ENCODE results near the gene TPGS2.

The TPGS2 gene

DNA sequence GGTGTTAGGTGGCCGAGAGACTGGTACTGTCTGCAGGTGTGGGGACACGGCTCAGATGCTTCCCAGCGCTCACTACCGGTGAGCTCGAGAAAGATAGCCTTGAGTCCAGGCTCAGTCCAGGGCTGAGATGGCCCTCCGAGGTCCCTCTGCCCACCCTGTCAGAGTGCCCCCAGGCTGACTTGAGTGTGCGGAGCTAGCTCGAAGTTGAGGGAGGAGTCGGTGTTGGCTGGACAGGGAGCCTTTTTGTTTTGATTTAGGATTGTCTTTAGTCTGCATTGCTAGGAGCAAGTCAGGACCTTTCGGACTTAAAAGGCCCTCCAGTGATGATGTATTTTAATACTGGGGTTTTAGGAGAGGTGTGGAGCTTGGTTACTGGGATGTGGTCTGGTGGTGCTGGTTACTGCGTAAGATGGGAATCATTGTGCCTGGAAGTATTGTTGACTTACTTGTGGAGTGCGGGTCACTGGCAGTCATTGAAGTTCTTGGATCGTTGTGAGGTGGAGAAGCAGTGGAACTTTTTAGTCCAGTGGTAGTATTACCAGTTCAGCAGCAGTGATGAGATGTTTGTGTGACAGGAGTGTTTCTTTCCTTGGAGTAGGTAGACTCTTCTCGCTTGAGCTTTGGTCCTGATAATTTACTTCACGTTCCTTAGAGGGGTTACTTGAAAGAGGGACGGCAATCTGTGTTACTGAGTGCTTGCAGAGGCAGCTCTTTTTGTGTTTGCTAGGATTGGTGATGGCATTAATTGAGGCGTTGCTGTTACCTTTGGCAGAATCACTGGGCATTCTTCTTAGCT lies 758 bp upstream of the TPGS2 start:
- TF ChIP-seq, protein P1, sequence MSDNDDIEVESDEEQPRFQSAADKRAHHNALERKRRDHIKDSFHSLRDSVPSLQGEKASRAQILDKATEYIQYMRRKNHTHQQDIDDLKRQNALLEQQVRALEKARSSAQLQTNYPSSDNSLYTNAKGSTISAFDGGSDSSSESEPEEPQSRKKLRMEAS (IDR thresholded peaks at IDR 0.05; ENCODE audit: low read depth, low read length), result no peak
- TF ChIP-seq MYC (IDR thresholded peaks at IDR 0.05; ENCODE audit: low read depth, low read length) (no peak), POLR2A (IDR thresholded peaks at IDR 0.05; ENCODE audit: extremely low read depth, insufficient read length) (no peak)
- TF ChIP-seq, protein P2, sequence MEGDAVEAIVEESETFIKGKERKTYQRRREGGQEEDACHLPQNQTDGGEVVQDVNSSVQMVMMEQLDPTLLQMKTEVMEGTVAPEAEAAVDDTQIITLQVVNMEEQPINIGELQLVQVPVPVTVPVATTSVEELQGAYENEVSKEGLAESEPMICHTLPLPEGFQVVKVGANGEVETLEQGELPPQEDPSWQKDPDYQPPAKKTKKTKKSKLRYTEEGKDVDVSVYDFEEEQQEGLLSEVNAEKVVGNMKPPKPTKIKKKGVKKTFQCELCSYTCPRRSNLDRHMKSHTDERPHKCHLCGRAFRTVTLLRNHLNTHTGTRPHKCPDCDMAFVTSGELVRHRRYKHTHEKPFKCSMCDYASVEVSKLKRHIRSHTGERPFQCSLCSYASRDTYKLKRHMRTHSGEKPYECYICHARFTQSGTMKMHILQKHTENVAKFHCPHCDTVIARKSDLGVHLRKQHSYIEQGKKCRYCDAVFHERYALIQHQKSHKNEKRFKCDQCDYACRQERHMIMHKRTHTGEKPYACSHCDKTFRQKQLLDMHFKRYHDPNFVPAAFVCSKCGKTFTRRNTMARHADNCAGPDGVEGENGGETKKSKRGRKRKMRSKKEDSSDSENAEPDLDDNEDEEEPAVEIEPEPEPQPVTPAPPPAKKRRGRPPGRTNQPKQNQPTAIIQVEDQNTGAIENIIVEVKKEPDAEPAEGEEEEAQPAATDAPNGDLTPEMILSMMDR (IDR thresholded peaks at IDR 0.05; ENCODE audit: low read depth, low read length), result no peak
- H3K4me3 ChIP-seq (ENCODE audit: low read depth, low read length), result peak overlapping the region; percentile 85
- DNase-seq (ENCODE audit: low read depth), result no peak

DNA sequence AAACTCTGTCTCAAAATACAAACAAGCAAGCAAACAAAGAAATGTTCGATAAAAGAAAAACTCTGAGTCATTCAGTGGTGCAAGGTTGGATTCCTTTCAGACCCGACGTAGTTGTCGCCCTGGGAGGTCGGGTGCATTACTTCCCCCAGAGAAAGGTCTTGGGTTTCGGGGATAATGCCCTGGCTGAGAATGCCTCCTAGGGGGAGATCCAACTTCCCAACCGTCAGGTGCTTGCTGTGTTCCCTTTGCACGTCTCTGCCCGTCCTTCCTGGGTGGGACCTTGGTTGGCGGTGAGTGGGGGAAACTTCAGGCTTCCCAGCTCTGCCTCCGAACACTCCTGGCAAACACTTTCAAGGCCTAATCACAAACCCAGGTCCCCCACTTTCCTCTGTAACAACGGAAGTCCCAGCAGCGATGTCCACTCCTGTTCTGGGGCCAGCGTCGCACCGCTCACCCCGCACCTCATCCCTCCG lies 609 bp downstream of the TPGS2 start:
- TF ChIP-seq, protein P2 (IDR thresholded peaks at IDR 0.05; ENCODE audit: low read depth, low read length), result no peak
- no peak for TF ChIP-seq MYC (IDR thresholded peaks at IDR 0.05; ENCODE audit: low read depth, low read length)
- TF ChIP-seq, protein P1 (IDR thresholded peaks at IDR 0.05; ENCODE audit: low read depth, low read length), result no peak
- TF ChIP-seq POLR2A (IDR thresholded peaks at IDR 0.05; ENCODE audit: extremely low read depth, insufficient read length), result no peak
- peak; percentile 56 for DNase-seq (ENCODE audit: low read depth)

DNA sequence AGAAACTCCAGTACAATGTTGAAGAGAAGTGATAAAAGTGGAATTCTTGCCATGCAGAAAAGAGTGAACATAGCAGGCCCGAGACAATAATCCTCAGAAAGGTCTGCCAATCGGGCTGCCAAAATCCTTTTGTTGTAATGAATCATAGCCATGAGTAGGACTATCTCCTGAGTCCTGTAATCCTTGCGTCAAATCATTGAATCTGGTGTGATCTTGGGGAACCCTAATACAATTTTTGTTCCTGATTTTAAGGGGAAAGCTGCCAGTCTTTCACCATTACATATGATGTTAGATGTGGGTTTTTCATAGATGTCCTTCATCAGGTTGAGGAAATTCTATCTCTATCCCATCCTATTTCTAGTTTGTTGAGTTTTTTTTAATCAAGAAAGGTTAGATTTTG lies 2.2 kb downstream of the TPGS2 start:
- no peak overlapping the region for H3K4me3 ChIP-seq (ENCODE audit: low read depth, low read length)
- no peak for DNase-seq (ENCODE audit: low read depth)
- TF ChIP-seq, protein P2 (IDR thresholded peaks at IDR 0.05; ENCODE audit: low read depth, low read length), result no peak

More for the DNA sequence above, 609 bp downstream of the TPGS2 start:
- peak overlapping the region; percentile 93 for H3K4me3 ChIP-seq (ENCODE audit: low read depth, low read length)

DNA sequence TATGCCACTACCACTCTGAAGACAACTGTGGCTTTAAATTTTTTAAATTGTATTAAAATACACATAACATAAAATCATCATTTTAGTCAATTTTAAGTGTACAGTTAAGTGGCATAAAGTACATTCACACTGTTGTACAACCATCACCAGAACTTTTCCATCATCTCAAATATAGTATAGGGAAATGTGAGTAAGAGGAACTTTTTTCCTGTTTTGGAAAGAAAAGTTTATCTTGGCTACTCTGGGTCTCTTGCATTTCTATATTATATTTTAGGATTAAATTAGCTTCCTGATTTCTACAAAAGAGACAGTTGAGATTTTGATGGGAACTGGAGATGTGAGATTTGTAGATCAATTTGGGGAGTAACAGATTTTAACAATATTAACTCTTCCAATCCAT lies 3.3 kb downstream of the TPGS2 start:
- DNase-seq (ENCODE audit: low read depth), result no peak
- TF ChIP-seq, protein P2 (IDR thresholded peaks at IDR 0.05; ENCODE audit: low read depth, low read length), result no peak
- TF ChIP-seq POLR2A (IDR thresholded peaks at IDR 0.05; ENCODE audit: extremely low read depth, insufficient read length) (no peak), MYC (IDR thresholded peaks at IDR 0.05; ENCODE audit: low read depth, low read length) (no peak)
- TF ChIP-seq, protein P1 (IDR thresholded peaks at IDR 0.05; ENCODE audit: low read depth, low read length), result no peak
- no peak overlapping the region for H3K4me3 ChIP-seq (ENCODE audit: low read depth, low read length)

DNA sequence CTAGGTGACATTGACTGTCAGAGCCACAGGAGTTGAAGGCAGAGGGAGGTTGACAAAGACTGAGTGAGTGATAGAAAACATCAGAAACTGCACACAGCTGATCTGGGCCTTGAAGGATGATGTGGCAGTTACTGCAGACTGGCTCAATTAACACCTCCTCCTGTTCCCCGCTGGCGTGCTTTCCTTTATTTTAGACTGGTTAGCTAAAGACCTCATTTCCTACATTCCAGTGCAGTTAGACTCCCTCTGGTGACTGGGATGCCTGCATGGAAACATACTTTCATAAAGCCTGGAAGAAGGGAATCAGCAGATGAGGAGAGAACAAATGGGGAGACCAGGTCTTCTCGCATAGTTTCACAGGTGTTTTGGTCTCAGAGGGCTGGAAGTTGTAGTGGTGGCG lies 7.1 kb downstream of the TPGS2 start:
- TF ChIP-seq MYC (IDR thresholded peaks at IDR 0.05; ENCODE audit: low read depth, low read length) (no peak), POLR2A (IDR thresholded peaks at IDR 0.05; ENCODE audit: extremely low read depth, insufficient read length) (no peak)
- TF ChIP-seq, protein P2 (IDR thresholded peaks at IDR 0.05; ENCODE audit: low read depth, low read length), result no peak
- TF ChIP-seq, protein P1 (IDR thresholded peaks at IDR 0.05; ENCODE audit: low read depth, low read length), result no peak
- no peak overlapping the region for H3K4me3 ChIP-seq (ENCODE audit: low read depth, low read length)
- no peak for DNase-seq (ENCODE audit: low read depth)
